Hepatocyte (in vitro differentiated cells): ENCODE measurements around the gene GGNBP2.

Experiments used
- CTCF ChIP-seq: fragments of 200-600 bp; sonication (generic); IDR thresholded peaks from 2 replicates; pipeline ENCODE4 v1.5.1; 2016; ENCODE audit warnings: antibody characterized with exemption, mild to moderate bottlenecking; ENCODE audit not compliant: poor library complexity
- EZH2phosphoT487 ChIP-seq: fragments of 200-600 bp; sonication (generic); IDR thresholded peaks from one replicate; pipeline ENCODE4 v1.6.1; 2018; ENCODE audit warnings: antibody characterized with exemption, mild to moderate bottlenecking, low read depth, moderate library complexity; ENCODE audit not compliant: unreplicated experiment, severe bottlenecking

GRCh38 chr17:36542755-36543154, 2.0 kb upstream of the GGNBP2 start:
- TF ChIP-seq CTCF = no peak
- no peak for TF ChIP-seq EZH2phosphoT487
